K562 (cell line): Measurements from ENCODE around the gene GREB1. TPM values are rescaled to one million over a fixed set of nuclear protein-coding genes. Genes with fewer than 3 reads are reported as not detected.

ENCODE experiments used
- ATAC-seq: fragments of 200-7000 bp; cut with Tn5 transposase; 3 replicates; pipeline ENCODE4 v1.9.1; 2020; ENCODE audit warnings: moderate library complexity
- BruUV-seq: library from RNA; stranded (reverse); fragments of 400-500 nt; replicated peaks from 2 replicates; lab custom pipeline; 2021; lab: Mats Ljungman, UMichigan
- CTCF ChIA-PET: fragments of 300-600 bp; formaldehyde crosslinking; extraction: SDS; loops from one replicate; lab custom pipeline; 2021; ENCODE audit warnings: low intra/inter-chr PET ratio; lab: Yijun Ruan, JAX
- POLR2A ChIA-PET: fragments of 300-600, 350-650 bp; sonication (Branson Sonifier 250); formaldehyde crosslinking; extraction: SDS; loops from one replicate; lab custom pipeline; 2021; ENCODE audit warnings: antibody characterized with exemption, inconsistent platforms; lab: Yijun Ruan, JAX
- DNase-seq, 4 experiments: peaks; one replicate each; pipeline versions ENCODE4 v3.0.0 to v3.0.0-alpha.2; 2011 to 2018; ENCODE audit warnings: low spot score in 3 of 4, mixed read lengths in 3 of 4; ENCODE audit errors: extremely low read depth in 1 of 4
- FAIRE-seq: peaks from 2 replicates; lab custom pipeline; 2011; peaks lifted over from hg19 to GRCh38; lab: Jason Lieb, UNC
- H2AFZ ChIP-seq: 2 replicates; pipeline ENCODE4 v1.6.0; 2011; ENCODE audit warnings: low read depth, low read length, control low read depth, inconsistent platforms
- H3K27ac ChIP-seq: fragments of 200-600 bp; 3 replicates; pipeline ENCODE4 v1.8.0; 2011; ENCODE audit warnings: low read depth, mild to moderate bottlenecking, control low read depth, inconsistent platforms, low read length, moderate library complexity, mixed read lengths; ENCODE audit errors: extremely low read depth
- H3K27me3 ChIP-seq, 2 experiments: fragments of 300-600 bp in 1 of 2; 2 replicates in 1 of 2; 3 replicates in 1 of 2; pipeline versions ENCODE4 v1.6.0 to v1.8.0; 2011; ENCODE audit warnings: inconsistent platforms in 2 of 2, low read length in 2 of 2, mild to moderate bottlenecking in 1 of 2, mixed read lengths in 1 of 2, moderate library complexity in 1 of 2; ENCODE audit not compliant: control insufficient read depth in 2 of 2, insufficient read depth in 2 of 2
- H3K36me3 ChIP-seq: fragments of 300-600 bp; 3 replicates; pipeline ENCODE4 v1.8.0; 2011; ENCODE audit warnings: mild to moderate bottlenecking, low read length, inconsistent platforms; ENCODE audit not compliant: control insufficient read depth, insufficient read depth
- H3K4me1 ChIP-seq, 2 experiments: fragments of 200-600 bp in 1 of 2; replicated peaks in 1 of 2; 2 replicates in 1 of 2; 3 replicates in 1 of 2; pipeline versions ENCODE4 v1.5.1 to v1.8.0; 2011; ENCODE audit warnings: inconsistent platforms in 2 of 2, low read length in 2 of 2, mild to moderate bottlenecking in 1 of 2, mixed read lengths in 1 of 2, moderate library complexity in 1 of 2; ENCODE audit not compliant: control insufficient read depth in 2 of 2, insufficient read depth in 2 of 2
- H3K4me2 ChIP-seq: 2 replicates; pipeline ENCODE4 v1.6.1; 2011; ENCODE audit warnings: low read length, control low read depth, inconsistent platforms, mixed read lengths; ENCODE audit not compliant: insufficient read depth
- H3K4me3 ChIP-seq: fragments of 200-600 bp; sonication (generic), shearing (Covaris generic); 2 replicates; pipeline ENCODE4 v1.5.1; 2016; ENCODE audit warnings: control low read depth, inconsistent platforms
- H3K79me2 ChIP-seq: fragments of 200-600 bp; 3 replicates; pipeline ENCODE4 v1.8.0; 2011; ENCODE audit warnings: low read length, inconsistent platforms; ENCODE audit not compliant: control insufficient read depth, insufficient read depth
- H3K9ac ChIP-seq, 2 experiments: 2 replicates each; pipeline versions ENCODE4 v1.6.0 to v1.6.1; 2011; ENCODE audit warnings: low read depth in 2 of 2, low read length in 2 of 2, control low read depth in 1 of 2, inconsistent platforms in 1 of 2, mild to moderate bottlenecking in 1 of 2, mixed read lengths in 1 of 2; ENCODE audit not compliant: insufficient read depth in 1 of 2
- H3K9me1 ChIP-seq: one replicate; pipeline ENCODE4 v1.6.0; 2011; ENCODE audit warnings: inconsistent platforms, mild to moderate bottlenecking, low read length, moderate library complexity; ENCODE audit not compliant: control insufficient read depth, insufficient read depth
- H3K9me3 ChIP-seq: replicated peaks from 2 replicates; pipeline ENCODE4 v1.5.1; 2011; ENCODE audit warnings: low read depth, low read length, inconsistent platforms; ENCODE audit not compliant: control insufficient read depth, insufficient read depth
- H4K20me1 ChIP-seq: replicated peaks from 2 replicates; pipeline ENCODE4 v1.6.1; 2011; ENCODE audit warnings: low read length, inconsistent platforms, mixed read lengths; ENCODE audit not compliant: control insufficient read depth, insufficient read depth
- ETV5 ChIP-seq: sonication (generic); formaldehyde crosslinking; IDR thresholded peaks from 2 replicates; pipeline ENCODE4 v1.4.0; 2020; ENCODE audit warnings: low read depth, mild to moderate bottlenecking, missing genetic modification reagents
- GMEB1 ChIP-seq: fragments of 250-450 bp; sonication (Bioruptor Pico); IDR thresholded peaks from 2 replicates; pipeline ENCODE4 v1.4.0; 2020; ENCODE audit warnings: mild to moderate bottlenecking
- HMGN3 ChIP-seq: IDR thresholded peaks from 2 replicates; pipeline ENCODE4 v1.6.1; 2011; ENCODE audit warnings: borderline replicate concordance, low read depth, mild to moderate bottlenecking, mixed read lengths, low read length; ENCODE audit not compliant: insufficient read length; ENCODE audit errors: extremely low read depth
- MEF2D ChIP-seq: conservative IDR thresholded peaks from 2 replicates; pipeline ENCODE4 v1.6.1; 2016; ENCODE audit warnings: low read depth, missing genetic modification characterization, missing compliant biosample characterization
- MTA1 ChIP-seq: fragments of 450-650 bp; IDR thresholded peaks from 2 replicates; pipeline ENCODE4 v1.6.1; 2017; ENCODE audit warnings: borderline replicate concordance
- NUFIP1 ChIP-seq: fragments of 450-650 bp; IDR thresholded peaks from 2 replicates; pipeline ENCODE4 v1.6.1; 2018; ENCODE audit not compliant: partially characterized antibody
- REST ChIP-seq, 2 experiments: fragments of 450-650 bp; formaldehyde crosslinking in 1 of 2; IDR thresholded peaks; 2 replicates each; pipeline versions ENCODE4 v1.4.0 to v1.6.1; 2014 to 2020; ENCODE audit warnings: mild to moderate bottlenecking in 2 of 2, borderline replicate concordance in 1 of 2, low read depth in 1 of 2
- SNRNP70 ChIP-seq: fragments of 200-400 bp; formaldehyde crosslinking; optimal IDR thresholded peaks from 2 replicates; pipeline ENCODE3; 2017; ENCODE audit warnings: low read depth, low read length
- U2AF2 ChIP-seq: fragments of 200-400 bp; formaldehyde crosslinking; optimal IDR thresholded peaks from 2 replicates; pipeline ENCODE3; 2017; ENCODE audit warnings: low read depth, mild to moderate bottlenecking, low read length
- USF1 ChIP-seq: sonication (generic); formaldehyde crosslinking; IDR thresholded peaks from 2 replicates; pipeline ENCODE4 v1.9.0; 2022; ENCODE audit warnings: mild to moderate bottlenecking, missing genetic modification reagents
- XRCC3 ChIP-seq: fragments of 450-650 bp; IDR thresholded peaks from 2 replicates; pipeline ENCODE4 v1.6.1; 2017; ENCODE audit warnings: mild to moderate bottlenecking, moderate library complexity
- ZNF143 ChIP-seq: sonication (generic); formaldehyde crosslinking; IDR thresholded peaks from 2 replicates; pipeline ENCODE4 v1.9.0; 2022; ENCODE audit warnings: mild to moderate bottlenecking, missing genetic modification reagents
- WGBS: fragments of 100-300 bp; shearing (Covaris generic); methylation state at CpG from one replicate; pipeline ENCODE4 v1.1.6; 2016; ENCODE audit warnings: low coverage, mixed read lengths; ENCODE audit not compliant: insufficient coverage; ENCODE audit errors: missing lambda C conversion rate; 5-methylcytosine and 5-hydroxymethylcytosine counted together
- in situ Hi-C: fragments of 300-500 bp; cut with MboI; formaldehyde crosslinking; loops from 4 replicates; pipeline ENCODE4 v1.15.0; 2018; ENCODE audit warnings: inconsistent platforms, mixed read lengths
- intact Hi-C: fragments of 100-400 bp; cut with micrococcal nuclease; formaldehyde crosslinking; loops from 2 replicates; pipeline ENCODE4 v1.14.2; 2022
- polyA plus RNA-seq, 8 experiments: library from polyadenylated mRNA; depleted of rRNA in 4 of 8; stranded (reverse) in 5 of 8; unstranded in 3 of 8; fragments of >200 nt; fragmentation: Nextera tagmentation in 2 of 8; fragmentation: Illumina TruSeq in 1 of 8; extraction: Ambion mirVana in 2 of 8; extraction: Trizol in 1 of 8; gene quantifications; 2 replicates each; pipeline versions ENCODE4 v1.2.1 to v1.2.3, GENCODE V29; 2011 to 2014; ENCODE audit warnings: inconsistent platforms in 1 of 8, missing spikeins in 1 of 8
- total RNA-seq, 7 experiments: library from RNA; depleted of rRNA in 6 of 7; stranded (reverse); fragments of >200 nt in 6 of 7; fragmentation: Illumina TruSeq in 2 of 7; extraction: Trizol in 2 of 7; gene quantifications; 2 replicates each; pipeline versions ENCODE4 v1.2.1 to v1.2.3, GENCODE V29; 2011 to 2021; ENCODE audit warnings: low replicate concordance in 1 of 7

Gene GREB1
- total and polyA plus RNA-seq, 9 of the 15 experiments (the other 6 are each of a cell fraction or from before 2014, with no cell fraction given) = 0.04 to 0.86 (median 0.10) TPM; not detected in 1

GRCh38 chr2:11616851-11617415 lies 83.1 kb downstream of the GREB1 start:
- no TSS peak for BruUV-seq
- TF ChIP-seq MEF2D (tag) (no peak), HMGN3 (no peak), ETV5 (no peak), ZNF143 (CRISPR knock-in tag) (no peak), MTA1 (no peak), XRCC3 (no peak), U2AF2 (no peak), NUFIP1 (no peak), REST (IDR thresholded peaks at IDR 0.05; ENCODE audit: borderline replicate concordance) (no peak), REST (CRISPR knock-in tag; IDR thresholded peaks at IDR 0.05; ENCODE audit: low read depth) (no peak), SNRNP70 (no peak), USF1 (CRISPR knock-in tag) (no peak), GMEB1 (no peak)
- TF ChIP-seq, all 486 proteins: peak for 0
- intact Hi-C loops (no loop called here), in situ Hi-C loops (no loop called here)
- Histone ChIP-seq H3K9ac (no peak overlapping the region), H3K4me1 (peaks cover 0 to 11% of the 10 kb centered on the region in 2 experiments; a peak in 2 of 5 replicates), H4K20me1 (peaks cover 14% of the 10 kb centered on the region; the same call in 1 of the 2 replicates), H3K9me3 (no peaks in the 10 kb centered on the region), H3K9me1 (no peaks in the 10 kb centered on the region), H3K27ac (no peak overlapping the region), H2AFZ (no peak overlapping the region), H3K4me2 (no peak overlapping the region), H3K79me2 (no peaks in the 10 kb centered on the region), H3K36me3 (no peaks in the 10 kb centered on the region), H3K27me3 (peaks cover 66 to 88% of the 10 kb centered on the region in 2 experiments), H3K4me3 (no peak overlapping the region)
- no peak for DNase-seq
- FAIRE-seq = no peak
- ChIA-PET POLR2A (no interaction called here), CTCF (no interaction called here)
- no peak for ATAC-seq
- WGBS = 16% methylated on average over 19 of the region's 19 CpGs
